H1 (cell line): Measurements from ENCODE around the gene BORCS8. TPM values are rescaled to one million over a fixed set of nuclear protein-coding genes. Genes with fewer than 3 reads are reported as not detected.

Experiments used
- CTCF ChIA-PET: fragments of 300-600 bp; sonication (Branson Sonifier 250); formaldehyde crosslinking; loops from one replicate; lab custom pipeline; 2021; ENCODE audit not compliant: partially characterized antibody; lab: Charles Lee
- POLR2A ChIA-PET: fragments of 300-600 bp; sonication (Branson Sonifier 250); formaldehyde crosslinking; loops from one replicate; lab custom pipeline; 2021; ENCODE audit warnings: inconsistent platforms; ENCODE audit not compliant: partially characterized antibody; lab: Charles Lee
- DNase-seq, 2 experiments: peaks; one replicate each; pipeline versions ENCODE4 v3.0.0 to v3.0.0-alpha.2; 2010 to 2022; ENCODE audit warnings: low spot score in 2 of 2, low read depth in 1 of 2, mixed read lengths in 1 of 2
- FAIRE-seq: peaks from 2 replicates; lab custom pipeline; 2011; peaks lifted over from hg19 to GRCh38; lab: Jason Lieb, UNC
- H2AFZ ChIP-seq: 2 replicates; pipeline ENCODE4 v1.8.1; 2012; ENCODE audit warnings: low read length, inconsistent platforms
- H2AK5ac ChIP-seq: 2 replicates; pipeline ENCODE4 v1.6.1; 2013; ENCODE audit warnings: low read depth, low read length
- H2BK120ac ChIP-seq: replicated peaks from 2 replicates; pipeline ENCODE3; 2013; ENCODE audit warnings: low read depth, low read length, inconsistent platforms
- H2BK12ac ChIP-seq: 2 replicates; pipeline ENCODE4 v1.6.1; 2013; ENCODE audit warnings: low read depth, low read length
- H2BK15ac ChIP-seq: 2 replicates; pipeline ENCODE4 v1.6.1; 2013; ENCODE audit warnings: low read length
- H2BK20ac ChIP-seq: 2 replicates; pipeline ENCODE4 v1.6.1; 2013; ENCODE audit warnings: low read length
- H2BK5ac ChIP-seq: 2 replicates; pipeline ENCODE4 v1.6.1; 2013; ENCODE audit warnings: low read depth, low read length
- H3K14ac ChIP-seq: 2 replicates; pipeline ENCODE4 v1.6.1; 2013; ENCODE audit warnings: inconsistent platforms; ENCODE audit not compliant: insufficient read length
- H3K18ac ChIP-seq: 2 replicates; pipeline ENCODE4 v1.6.1; 2013; ENCODE audit warnings: low read length; ENCODE audit errors: extremely low read depth
- H3K23ac ChIP-seq: 2 replicates; pipeline ENCODE4 v1.6.1; 2013; ENCODE audit warnings: inconsistent platforms; ENCODE audit not compliant: insufficient read length
- H3K23me2 ChIP-seq: 2 replicates; pipeline ENCODE4 v1.6.1; 2013; ENCODE audit warnings: low read depth, low read length
- H3K27ac ChIP-seq: 2 replicates; pipeline ENCODE4 v1.6.1; 2011; ENCODE audit warnings: low read depth, low read length, inconsistent platforms
- H3K27me3 ChIP-seq, 4 experiments: replicated peaks in 1 of 4; 1 replicate in 1 of 4; 2 replicates in 3 of 4; pipeline versions ENCODE4 v1.6.1 to v1.8.1; 2011 to 2013; ENCODE audit warnings: low read length in 3 of 4, mild to moderate bottlenecking in 3 of 4, inconsistent platforms in 2 of 4, mixed read lengths in 2 of 4, moderate library complexity in 1 of 4; ENCODE audit not compliant: control insufficient read depth in 3 of 4, insufficient read depth in 3 of 4; ENCODE audit errors: extremely low read depth in 1 of 4
- H3K36me3 ChIP-seq, 4 experiments: 2 replicates each; pipeline versions ENCODE4 v1.6.1 to v1.8.1; 2011 to 2013; ENCODE audit warnings: mild to moderate bottlenecking in 4 of 4, low read length in 3 of 4, moderate library complexity in 2 of 4, control low read depth in 1 of 4, inconsistent platforms in 1 of 4; ENCODE audit not compliant: insufficient read depth in 4 of 4, control insufficient read depth in 2 of 4
- H3K4ac ChIP-seq: replicated peaks from 2 replicates; pipeline ENCODE3; 2013; ENCODE audit warnings: low read length, low read depth, mixed read lengths, inconsistent platforms; ENCODE audit not compliant: insufficient read length
- H3K4me1 ChIP-seq, 4 experiments: replicated peaks in 1 of 4; 1 replicate in 1 of 4; 2 replicates in 3 of 4; pipeline versions ENCODE4 v1.6.1 to v1.8.1; 2011 to 2013; ENCODE audit warnings: low read length in 3 of 4, inconsistent platforms in 2 of 4, mixed read lengths in 1 of 4; ENCODE audit not compliant: insufficient read depth in 4 of 4, control insufficient read depth in 3 of 4
- H3K4me2 ChIP-seq, 2 experiments: 2 replicates each; pipeline versions ENCODE4 v1.6.1 to v1.8.1; 2011 to 2013; ENCODE audit warnings: low read depth in 2 of 2, low read length in 2 of 2, control low read depth in 1 of 2, inconsistent platforms in 1 of 2, mild to moderate bottlenecking in 1 of 2; ENCODE audit not compliant: insufficient read depth in 1 of 2
- H3K4me3 ChIP-seq, 4 experiments: fragments of 200-600, 300-600 bp in 1 of 4; sonication (generic), shearing (Covaris generic), sonication (Bioruptor Twin) in 1 of 4; 2 replicates each; pipeline versions ENCODE4 v1.5.1 to v1.8.1; 2011 to 2016; ENCODE audit warnings: low read length in 4 of 4, low read depth in 3 of 4, control low read depth in 2 of 4, inconsistent platforms in 2 of 4, mild to moderate bottlenecking in 2 of 4, mixed read lengths in 1 of 4, moderate library complexity in 1 of 4; ENCODE audit not compliant: insufficient read depth in 2 of 4; ENCODE audit errors: extremely low read depth in 1 of 4
- H3K56ac ChIP-seq: replicated peaks from 2 replicates; pipeline ENCODE3; 2013; ENCODE audit warnings: low read depth, mild to moderate bottlenecking, mixed read lengths, low read length, inconsistent platforms; ENCODE audit not compliant: insufficient read length
- H3K79me1 ChIP-seq: 2 replicates; pipeline ENCODE4 v1.6.1; 2013; ENCODE audit warnings: low read depth, low read length, control low read depth
- H3K79me2 ChIP-seq, 2 experiments: 2 replicates each; pipeline versions ENCODE4 v1.6.1 to v1.8.1; 2012 to 2013; ENCODE audit warnings: low read length in 2 of 2, mild to moderate bottlenecking in 2 of 2, inconsistent platforms in 1 of 2; ENCODE audit not compliant: insufficient read depth in 2 of 2, control insufficient read depth in 1 of 2
- H3K9ac ChIP-seq, 4 experiments: replicated peaks in 1 of 4; 1 replicate in 1 of 4; 2 replicates in 3 of 4; pipeline versions ENCODE4 v1.6.1 to v1.8.1; 2011 to 2013; ENCODE audit warnings: low read depth in 3 of 4, low read length in 3 of 4, control low read depth in 2 of 4, mild to moderate bottlenecking in 2 of 4, moderate library complexity in 2 of 4, inconsistent platforms in 1 of 4; ENCODE audit errors: extremely low read depth in 1 of 4
- H3K9me3 ChIP-seq, 2 experiments: 2 replicates each; pipeline versions ENCODE4 v1.6.1 to v1.8.1; 2012 to 2013; ENCODE audit warnings: mild to moderate bottlenecking in 2 of 2, moderate library complexity in 2 of 2, control low read depth in 1 of 2, inconsistent platforms in 1 of 2, low read depth in 1 of 2, low read length in 1 of 2, mixed read lengths in 1 of 2; ENCODE audit not compliant: insufficient read depth in 2 of 2
- H4K20me1 ChIP-seq, 2 experiments: replicated peaks in 1 of 2; 2 replicates each; pipeline versions ENCODE3 to v1.8.1; 2011 to 2013; ENCODE audit warnings: inconsistent platforms in 2 of 2, low read length in 2 of 2, mild to moderate bottlenecking in 1 of 2; ENCODE audit not compliant: insufficient read depth in 2 of 2, control insufficient read depth in 1 of 2
- H4K5ac ChIP-seq: 2 replicates; pipeline ENCODE4 v1.6.1; 2013; ENCODE audit warnings: low read length, low read depth, mixed read lengths, inconsistent platforms; ENCODE audit not compliant: insufficient read length
- H4K8ac ChIP-seq: 2 replicates; pipeline ENCODE4 v1.8.0; 2013; ENCODE audit warnings: mild to moderate bottlenecking, moderate library complexity, low read length, inconsistent platforms; ENCODE audit not compliant: insufficient read depth; ENCODE audit errors: extremely low read depth
- H4K91ac ChIP-seq: replicated peaks from 2 replicates; pipeline ENCODE3; 2013; ENCODE audit warnings: low read length, mixed read lengths, inconsistent platforms; ENCODE audit not compliant: insufficient read length
- CTCF ChIP-seq, 3 experiments: IDR thresholded peaks; 1 replicate in 2 of 3; 2 replicates in 1 of 3; pipeline versions ENCODE4 v1.5.1 to v1.6.1; 2011; ENCODE audit warnings: low read length in 3 of 3, mild to moderate bottlenecking in 3 of 3, inconsistent platforms in 2 of 3, low read depth in 1 of 3, moderate library complexity in 1 of 3; ENCODE audit not compliant: insufficient read depth in 1 of 3; ENCODE audit errors: control extremely low read depth in 1 of 3
- POLR2A ChIP-seq, 2 experiments: IDR thresholded peaks; 1 replicate in 1 of 2; 2 replicates in 1 of 2; pipeline ENCODE4 v1.6.1; 2011; ENCODE audit warnings: low read depth in 2 of 2, low read length in 2 of 2, mild to moderate bottlenecking in 2 of 2; ENCODE audit errors: control extremely low read depth in 1 of 2
- RAD21 ChIP-seq, 2 experiments: IDR thresholded peaks in 1 of 2; conservative IDR thresholded peaks in 1 of 2; 2 replicates each; pipeline ENCODE4 v1.6.1; 2011; ENCODE audit warnings: low read depth in 2 of 2, low read length in 2 of 2, improper control_type of control experiment in 1 of 2, inconsistent platforms in 1 of 2, mild to moderate bottlenecking in 1 of 2, moderate library complexity in 1 of 2
- SIN3A ChIP-seq, 2 experiments: IDR thresholded peaks in 1 of 2; conservative IDR thresholded peaks in 1 of 2; 2 replicates each; pipeline ENCODE4 v1.6.1; 2011 to 2012; ENCODE audit warnings: low read length in 2 of 2, improper control_type of control experiment in 1 of 2, low read depth in 1 of 2, mild to moderate bottlenecking in 1 of 2
- SP1 ChIP-seq: IDR thresholded peaks from 2 replicates; pipeline ENCODE4 v1.6.1; 2011; ENCODE audit warnings: low read depth, low read length
- SRF ChIP-seq: IDR thresholded peaks from 2 replicates; pipeline ENCODE4 v1.6.1; 2011; ENCODE audit warnings: mild to moderate bottlenecking, low read depth, low read length, moderate library complexity
- WGBS, 2 experiments: shearing (Covaris generic) in 1 of 2; methylation state at CpG; one replicate each; pipeline versions ENCODE4 v1.1.6 to v1.1.7; 2013 to 2015; ENCODE audit warnings: low lambda C conversion rate in 2 of 2, mixed read lengths in 2 of 2, inconsistent platforms in 1 of 2, low coverage in 1 of 2, missing lambda C conversion rate in 1 of 2; ENCODE audit not compliant: insufficient replicate concordance in 2 of 2, insufficient coverage in 1 of 2, insufficient read length in 1 of 2; ENCODE audit errors: extremely low coverage in 1 of 2, missing lambda C conversion rate in 1 of 2; 5-methylcytosine and 5-hydroxymethylcytosine counted together
- polyA plus RNA-seq, 7 experiments: library from polyadenylated mRNA; depleted of rRNA in 3 of 7; stranded (reverse) in 5 of 7; unstranded in 2 of 7; fragments of >200 nt in 5 of 7; fragments of 200-250 nt in 2 of 7; gene quantifications; 1 replicate in 5 of 7; 2 replicates in 1 of 7; 4 replicates in 1 of 7; pipeline versions ENCODE4 v1.2.1 to v1.2.3, GENCODE V29; 2011 to 2013; ENCODE audit warnings: missing spikeins in 2 of 7, mixed read lengths in 2 of 7
- total RNA-seq: library from RNA; stranded (reverse); fragmentation: NEBNext Ultra II Directional; extraction: Animal tissue kit (Norgen Biotek cat#: 25700); gene quantifications from 2 replicates; pipeline ENCODE4 v1.2.1, GENCODE V29; 2021

Gene BORCS8
- total and polyA plus RNA-seq, 2 of the 8 experiments (the other 6 are each of a cell fraction or from before 2014, with no cell fraction given) = 15.0 to 15.9 TPM

- Histone ChIP-seq H4K20me1 (peaks cover 3 to 10% of the 10 kb centered on the region in 2 experiments), H3K23ac (no peak overlapping the region), H3K9me3 (no peaks in the 10 kb centered on the region), H4K5ac (no peak overlapping the region), H3K36me3 (no peaks in the 10 kb centered on the region), H2BK15ac (no peak overlapping the region), H3K79me1 (no peaks in the 10 kb centered on the region), H3K4ac (no peak overlapping the region), H3K23me2 (peaks cover 3% of the 10 kb centered on the region; the same call in 1 of the 2 replicates), H2AFZ (no peak overlapping the region), H2BK120ac (no peak overlapping the region), H3K9ac (no peak overlapping the region), H3K18ac (no peak overlapping the region), H2BK5ac (no peak overlapping the region), H3K4me1 (peaks cover 0 to 16% (median 8%) of the 10 kb centered on the region in 4 experiments; a peak in 6 of 7 replicates), H3K27me3 (peaks cover 8 to 21% (median 21%) of the 10 kb centered on the region in 4 experiments), H3K4me3 (no peak overlapping the region; a peak in 1 of 8 replicates), H3K56ac (no peak overlapping the region), H3K4me2 (no peak overlapping the region), H4K91ac (no peak overlapping the region), H3K27ac (no peak overlapping the region), H2AK5ac (no peak overlapping the region), H3K79me2 (no peaks in the 10 kb centered on the region), H3K14ac (no peak overlapping the region), H2BK20ac (no peak overlapping the region), H2BK12ac (no peak overlapping the region), H4K8ac (no peak overlapping the region)
- CTCF ChIA-PET = interaction anchor here (0.6 to 3.3 kb wide), 7 partner anchors 8 to 135 kb away, joined by 3 to 16 read pairs (median 3); no protein-coding TSS in a partner anchor
- DNase-seq (no peak), FAIRE-seq (peak; percentile 65)
- peak; percentile 63 for TF ChIP-seq SRF
- TF ChIP-seq RAD21 (IDR thresholded peaks at IDR 0.05 in 1 of 2, conservative IDR thresholded peaks at IDR 0.05 in 1 of 2; ENCODE audit: low read depth in 2 of 2, low read length in 2 of 2) = peak in 1 of 2 experiments; percentile 23; a peak in 2 of 4 replicates
- peak in 2 of 3 experiments; percentile 42 to 62; a peak in 3 of 4 replicates for TF ChIP-seq CTCF (IDR thresholded peaks at IDR 0.05; ENCODE audit: control extremely low read depth in 1 of 3, insufficient read depth in 1 of 3, low read depth in 1 of 3, low read length in 3 of 3)
- TF ChIP-seq POLR2A (IDR thresholded peaks at IDR 0.05; ENCODE audit: control extremely low read depth in 1 of 2, low read depth in 2 of 2, low read length in 2 of 2) = no peak
- TF ChIP-seq SIN3A (conservative IDR thresholded peaks at IDR 0.05 in 1 of 2, IDR thresholded peaks at IDR 0.05 in 1 of 2; ENCODE audit: low read depth in 1 of 2, low read length in 2 of 2) = no peak
- TF ChIP-seq SP1 = peak; percentile 51; the same call in 1 of the 2 replicates
- WGBS, 2 experiments = 40% methylated on average over 4 of the region's 4 CpGs; no CpG with 5 or more reads in 1 of the 2 experiments
- POLR2A ChIA-PET = interaction anchor here (0.7 to 7.4 kb wide), 2 partner anchors 14 to 32 kb away, joined by 3 to 45 read pairs; partner anchors contain the start of gene NR2C2AP
Observed at GRCh38 chr19:19217099-19217498, 25.1 kb upstream of the BORCS8 start.
